K562 (cell line): ENCODE data around the gene GPR82. TPM values are rescaled to one million over a fixed set of nuclear protein-coding genes. Genes with fewer than 3 reads are reported as not detected.

ENCODE experiments used
- ATAC-seq: fragments of 200-7000 bp; cut with Tn5 transposase; 3 replicates; pipeline ENCODE4 v1.9.1; 2020; ENCODE audit warnings: moderate library complexity
- BruUV-seq: library from RNA; stranded (reverse); fragments of 400-500 nt; replicated peaks from 2 replicates; lab custom pipeline; 2021; lab: Mats Ljungman, UMichigan
- CTCF ChIA-PET: fragments of 300-600 bp; formaldehyde crosslinking; extraction: SDS; loops from one replicate; lab custom pipeline; 2021; ENCODE audit warnings: low intra/inter-chr PET ratio; lab: Yijun Ruan, JAX
- POLR2A ChIA-PET: fragments of 300-600, 350-650 bp; sonication (Branson Sonifier 250); formaldehyde crosslinking; extraction: SDS; loops from one replicate; lab custom pipeline; 2021; ENCODE audit warnings: antibody characterized with exemption, inconsistent platforms; lab: Yijun Ruan, JAX
- DNase-seq, 4 experiments: peaks; one replicate each; pipeline versions ENCODE4 v3.0.0 to v3.0.0-alpha.2; 2011 to 2018; ENCODE audit warnings: low spot score in 3 of 4, mixed read lengths in 3 of 4; ENCODE audit errors: extremely low read depth in 1 of 4
- FAIRE-seq: peaks from 2 replicates; lab custom pipeline; 2011; peaks lifted over from hg19 to GRCh38; lab: Jason Lieb, UNC
- H2AFZ ChIP-seq: 2 replicates; pipeline ENCODE4 v1.6.0; 2011; ENCODE audit warnings: low read depth, low read length, control low read depth, inconsistent platforms
- H3K27ac ChIP-seq: fragments of 200-600 bp; 3 replicates; pipeline ENCODE4 v1.8.0; 2011; ENCODE audit warnings: low read depth, mild to moderate bottlenecking, control low read depth, inconsistent platforms, low read length, moderate library complexity, mixed read lengths; ENCODE audit errors: extremely low read depth
- H3K27me3 ChIP-seq, 2 experiments: fragments of 300-600 bp in 1 of 2; 2 replicates in 1 of 2; 3 replicates in 1 of 2; pipeline versions ENCODE4 v1.6.0 to v1.8.0; 2011; ENCODE audit warnings: inconsistent platforms in 2 of 2, low read length in 2 of 2, mild to moderate bottlenecking in 1 of 2, mixed read lengths in 1 of 2, moderate library complexity in 1 of 2; ENCODE audit not compliant: control insufficient read depth in 2 of 2, insufficient read depth in 2 of 2
- H3K36me3 ChIP-seq: fragments of 300-600 bp; 3 replicates; pipeline ENCODE4 v1.8.0; 2011; ENCODE audit warnings: mild to moderate bottlenecking, low read length, inconsistent platforms; ENCODE audit not compliant: control insufficient read depth, insufficient read depth
- H3K4me1 ChIP-seq, 2 experiments: fragments of 200-600 bp in 1 of 2; replicated peaks in 1 of 2; 2 replicates in 1 of 2; 3 replicates in 1 of 2; pipeline versions ENCODE4 v1.5.1 to v1.8.0; 2011; ENCODE audit warnings: inconsistent platforms in 2 of 2, low read length in 2 of 2, mild to moderate bottlenecking in 1 of 2, mixed read lengths in 1 of 2, moderate library complexity in 1 of 2; ENCODE audit not compliant: control insufficient read depth in 2 of 2, insufficient read depth in 2 of 2
- H3K4me2 ChIP-seq: 2 replicates; pipeline ENCODE4 v1.6.1; 2011; ENCODE audit warnings: low read length, control low read depth, inconsistent platforms, mixed read lengths; ENCODE audit not compliant: insufficient read depth
- H3K4me3 ChIP-seq: fragments of 200-600 bp; sonication (generic), shearing (Covaris generic); 2 replicates; pipeline ENCODE4 v1.5.1; 2016; ENCODE audit warnings: control low read depth, inconsistent platforms
- H3K79me2 ChIP-seq: fragments of 200-600 bp; 3 replicates; pipeline ENCODE4 v1.8.0; 2011; ENCODE audit warnings: low read length, inconsistent platforms; ENCODE audit not compliant: control insufficient read depth, insufficient read depth
- H3K9ac ChIP-seq, 2 experiments: 2 replicates each; pipeline versions ENCODE4 v1.6.0 to v1.6.1; 2011; ENCODE audit warnings: low read depth in 2 of 2, low read length in 2 of 2, control low read depth in 1 of 2, inconsistent platforms in 1 of 2, mild to moderate bottlenecking in 1 of 2, mixed read lengths in 1 of 2; ENCODE audit not compliant: insufficient read depth in 1 of 2
- H3K9me1 ChIP-seq: one replicate; pipeline ENCODE4 v1.6.0; 2011; ENCODE audit warnings: inconsistent platforms, mild to moderate bottlenecking, low read length, moderate library complexity; ENCODE audit not compliant: control insufficient read depth, insufficient read depth
- H3K9me3 ChIP-seq: replicated peaks from 2 replicates; pipeline ENCODE4 v1.5.1; 2011; ENCODE audit warnings: low read depth, low read length, inconsistent platforms; ENCODE audit not compliant: control insufficient read depth, insufficient read depth
- H4K20me1 ChIP-seq: replicated peaks from 2 replicates; pipeline ENCODE4 v1.6.1; 2011; ENCODE audit warnings: low read length, inconsistent platforms, mixed read lengths; ENCODE audit not compliant: control insufficient read depth, insufficient read depth
- C11orf30 ChIP-seq: fragments of 450-650 bp; IDR thresholded peaks from 2 replicates; pipeline ENCODE4 v1.6.1; 2016; ENCODE audit warnings: low read depth, mild to moderate bottlenecking
- CBX3 ChIP-seq, 2 experiments: IDR thresholded peaks; 1 replicate in 1 of 2; 2 replicates in 1 of 2; pipeline ENCODE4 v1.6.1; 2012; ENCODE audit warnings: inconsistent platforms in 2 of 2, low read length in 2 of 2, borderline replicate concordance in 1 of 2, control low read depth in 1 of 2
- KHSRP ChIP-seq: fragments of 450-650 bp; IDR thresholded peaks from 2 replicates; pipeline ENCODE4 v1.6.1; 2017
- MLLT1 ChIP-seq, 2 experiments: fragments of 450-650 bp; IDR thresholded peaks; 2 replicates each; pipeline ENCODE4 v1.6.1; 2016
- PRMT5 ChIP-seq: sonication (generic); formaldehyde crosslinking; IDR thresholded peaks from 2 replicates; pipeline ENCODE4 v1.5.0; 2020; ENCODE audit warnings: missing genetic modification reagents
- SRSF9 ChIP-seq: fragments of 200-400 bp; formaldehyde crosslinking; IDR thresholded peaks from 2 replicates; pipeline ENCODE4 v1.6.1; 2017; ENCODE audit warnings: low read depth, low read length, borderline replicate concordance
- ZNF274 ChIP-seq: IDR thresholded peaks from 2 replicates; pipeline ENCODE4 v1.6.1; 2011; ENCODE audit warnings: low read depth, mild to moderate bottlenecking, low read length, moderate library complexity, borderline replicate concordance
- WGBS: fragments of 100-300 bp; shearing (Covaris generic); methylation state at CpG from one replicate; pipeline ENCODE4 v1.1.6; 2016; ENCODE audit warnings: low coverage, mixed read lengths; ENCODE audit not compliant: insufficient coverage; ENCODE audit errors: missing lambda C conversion rate; 5-methylcytosine and 5-hydroxymethylcytosine counted together
- in situ Hi-C: fragments of 300-500 bp; cut with MboI; formaldehyde crosslinking; loops from 4 replicates; pipeline ENCODE4 v1.15.0; 2018; ENCODE audit warnings: inconsistent platforms, mixed read lengths
- intact Hi-C: fragments of 100-400 bp; cut with micrococcal nuclease; formaldehyde crosslinking; loops from 2 replicates; pipeline ENCODE4 v1.14.2; 2022
- polyA plus RNA-seq, 8 experiments: library from polyadenylated mRNA; depleted of rRNA in 4 of 8; stranded (reverse) in 5 of 8; unstranded in 3 of 8; fragments of >200 nt; fragmentation: Nextera tagmentation in 2 of 8; fragmentation: Illumina TruSeq in 1 of 8; extraction: Ambion mirVana in 2 of 8; extraction: Trizol in 1 of 8; gene quantifications; 2 replicates each; pipeline versions ENCODE4 v1.2.1 to v1.2.3, GENCODE V29; 2011 to 2014; ENCODE audit warnings: inconsistent platforms in 1 of 8, missing spikeins in 1 of 8
- total RNA-seq, 7 experiments: library from RNA; depleted of rRNA in 6 of 7; stranded (reverse); fragments of >200 nt in 6 of 7; fragmentation: Illumina TruSeq in 2 of 7; extraction: Trizol in 2 of 7; gene quantifications; 2 replicates each; pipeline versions ENCODE4 v1.2.1 to v1.2.3, GENCODE V29; 2011 to 2021; ENCODE audit warnings: low replicate concordance in 1 of 7

The GPR82 gene
- total and polyA plus RNA-seq, 9 of the 15 experiments (the other 6 are each of a cell fraction or from before 2014, with no cell fraction given): not detected

DNA sequence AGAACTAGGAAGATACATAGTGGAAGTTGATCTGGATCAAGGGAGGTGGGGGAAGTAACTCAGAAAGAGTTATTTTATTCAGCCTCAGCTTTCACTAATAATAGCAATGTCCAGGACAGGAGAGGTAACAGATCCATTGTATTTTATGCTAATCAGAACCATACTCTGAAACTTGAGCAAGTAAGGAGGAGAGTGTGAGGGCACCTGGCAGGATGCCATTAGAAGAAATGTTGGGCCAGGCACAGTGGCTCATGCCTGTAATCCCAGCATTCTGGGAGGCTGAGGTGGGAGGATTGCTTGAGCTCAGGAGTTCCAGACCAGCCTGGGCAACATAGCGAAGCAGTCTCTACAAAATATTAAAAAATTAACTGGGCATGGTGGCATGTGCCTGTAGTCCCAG, 18.9 kb upstream of the GPR82 start (continued):
- no peak for TF ChIP-seq CBX3 (IDR thresholded peaks at IDR 0.05; ENCODE audit: borderline replicate concordance in 1 of 2, low read length in 2 of 2)
- no peak for TF ChIP-seq PRMT5 (CRISPR knock-in tag)

GRCh38 chrX:41705680-41706374, 18.2 kb upstream of the GPR82 start:
- H2AFZ ChIP-seq: no peak overlapping the region
- no peaks in the 10 kb centered on the region for H3K9me1 ChIP-seq
- no peak overlapping the region for H3K9ac ChIP-seq
- H3K4me2 ChIP-seq: no peak overlapping the region
- CTCF ChIA-PET: no interaction called here
- POLR2A ChIA-PET: interaction anchor here (1.0 kb wide), 1 partner anchor 14 kb away, joined by 3 read pairs; no protein-coding TSS in a partner anchor
- no peak overlapping the region for H3K27ac ChIP-seq
- no peaks in the 10 kb centered on the region for H3K36me3 ChIP-seq
- intact Hi-C loops (no loop called here), in situ Hi-C loops (no loop called here)
- ATAC-seq (no peak), DNase-seq (no peak), FAIRE-seq (no peak)
- H4K20me1 ChIP-seq: no peaks in the 10 kb centered on the region
- no TSS peak for BruUV-seq
- no peak overlapping the region for H3K4me3 ChIP-seq
- no peaks in the 10 kb centered on the region for H3K27me3 ChIP-seq
- H3K79me2 ChIP-seq: no peaks in the 10 kb centered on the region
- TF ChIP-seq KHSRP (no peak), C11orf30 (no peak), SRSF9 (no peak), ZNF274 (no peak), MLLT1 (IDR thresholded peaks at IDR 0.05) (no peak)
- no peaks in the 10 kb centered on the region for H3K4me1 ChIP-seq
- H3K9me3 ChIP-seq: no peaks in the 10 kb centered on the region
- WGBS: 11% methylated on average over 3 of the region's 3 CpGs
